Lower lobe of right lung (tissue), 2 donors: ENCODE results near the gene RIT1. TPM values are rescaled to one million over a fixed set of nuclear protein-coding genes. Genes with fewer than 3 reads are reported as not detected.
A peak's percentile ranks its signal among the peaks of the same experiment; 100 is the strongest.

ENCODE experiments used
- ATAC-seq, 2 donors: fragments of 200-7000 bp; cut with Tn5 transposase; one replicate each; pipeline ENCODE4 v1.9.1; 2020 to 2022; ENCODE audit warnings: mild to moderate bottlenecking in 2 of 2, moderate library complexity in 2 of 2
- DNase-seq: peaks from one replicate; pipeline ENCODE4 v3.0.0-alpha.2; 2020
- H3K27ac ChIP-seq: fragments of 200-600 bp; one replicate; pipeline ENCODE4 v1.8.0; 2022
- H3K27me3 ChIP-seq: fragments of 200-600 bp; one replicate; pipeline ENCODE4 v1.8.0; 2022; ENCODE audit warnings: low read depth
- H3K36me3 ChIP-seq: fragments of 200-600 bp; one replicate; pipeline ENCODE4 v1.8.0; 2022; ENCODE audit warnings: mild to moderate bottlenecking
- H3K4me1 ChIP-seq: fragments of 200-600 bp; one replicate; pipeline ENCODE4 v1.8.0; 2022
- H3K4me3 ChIP-seq: fragments of 200-600 bp; one replicate; pipeline ENCODE4 v1.8.0; 2022; ENCODE audit warnings: mild to moderate bottlenecking
- H3K9me3 ChIP-seq: fragments of 200-600 bp; one replicate; pipeline ENCODE4 v1.8.0; 2022
- intact Hi-C: fragments of 100-400 bp; cut with DNase I; formaldehyde crosslinking; loops from one replicate; pipeline ENCODE4 v1.11.0; 2022
- total RNA-seq: library from RNA; stranded (reverse); fragmentation: NEBNext Ultra II Directional; extraction: Animal tissue kit (Norgen Biotek cat#: 25700); gene quantifications from one replicate; pipeline ENCODE4 v1.2.1, GENCODE V29; 2021
- TF ChIP-seq, protein P1 (sequence below): fragments of 200-600 bp; IDR thresholded peaks from one replicate; pipeline ENCODE4 v1.8.0; 2022; ENCODE audit warnings: antibody characterized with exemption, mild to moderate bottlenecking
- donor health status: DM: no; HTN: yes; CAD: no; lungs with severe emphysema.

RIT1 gene
- total RNA-seq, 1 donor from 2014 or later, result 56.4 TPM

DNA sequence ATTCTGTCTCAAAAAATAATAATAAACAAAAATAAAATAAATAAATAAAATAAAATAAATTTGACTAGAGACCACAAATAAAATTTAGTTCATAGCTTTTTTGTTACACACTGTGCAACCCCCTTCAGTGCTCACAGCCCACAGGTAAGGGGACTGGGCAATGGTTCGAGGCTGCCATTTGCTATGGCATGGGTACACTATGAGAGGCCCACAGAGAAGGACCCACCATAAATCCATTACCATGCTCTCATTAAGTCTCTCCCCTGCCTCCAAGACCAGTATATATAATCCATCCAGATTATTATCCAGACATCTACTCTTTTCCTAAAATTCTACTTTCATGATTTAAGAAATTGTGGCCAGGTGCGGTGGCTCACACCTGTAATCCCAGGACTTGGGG lies 8.7 kb upstream of the RIT1 start:
- no peaks in the 10 kb centered on the region for H3K9me3 ChIP-seq
- no peak overlapping the region for H3K4me3 ChIP-seq
- DNase-seq, result no peak
- no peak overlapping the region for H3K27ac ChIP-seq
- TF ChIP-seq, protein P1, sequence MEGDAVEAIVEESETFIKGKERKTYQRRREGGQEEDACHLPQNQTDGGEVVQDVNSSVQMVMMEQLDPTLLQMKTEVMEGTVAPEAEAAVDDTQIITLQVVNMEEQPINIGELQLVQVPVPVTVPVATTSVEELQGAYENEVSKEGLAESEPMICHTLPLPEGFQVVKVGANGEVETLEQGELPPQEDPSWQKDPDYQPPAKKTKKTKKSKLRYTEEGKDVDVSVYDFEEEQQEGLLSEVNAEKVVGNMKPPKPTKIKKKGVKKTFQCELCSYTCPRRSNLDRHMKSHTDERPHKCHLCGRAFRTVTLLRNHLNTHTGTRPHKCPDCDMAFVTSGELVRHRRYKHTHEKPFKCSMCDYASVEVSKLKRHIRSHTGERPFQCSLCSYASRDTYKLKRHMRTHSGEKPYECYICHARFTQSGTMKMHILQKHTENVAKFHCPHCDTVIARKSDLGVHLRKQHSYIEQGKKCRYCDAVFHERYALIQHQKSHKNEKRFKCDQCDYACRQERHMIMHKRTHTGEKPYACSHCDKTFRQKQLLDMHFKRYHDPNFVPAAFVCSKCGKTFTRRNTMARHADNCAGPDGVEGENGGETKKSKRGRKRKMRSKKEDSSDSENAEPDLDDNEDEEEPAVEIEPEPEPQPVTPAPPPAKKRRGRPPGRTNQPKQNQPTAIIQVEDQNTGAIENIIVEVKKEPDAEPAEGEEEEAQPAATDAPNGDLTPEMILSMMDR, result no peak
- H3K27me3 ChIP-seq, result no peaks in the 10 kb centered on the region
- peaks cover 100% of the 10 kb centered on the region for H3K36me3 ChIP-seq
- intact Hi-C loops, result no loop called here
- no peak for ATAC-seq
- no peaks in the 10 kb centered on the region for H3K4me1 ChIP-seq

DNA sequence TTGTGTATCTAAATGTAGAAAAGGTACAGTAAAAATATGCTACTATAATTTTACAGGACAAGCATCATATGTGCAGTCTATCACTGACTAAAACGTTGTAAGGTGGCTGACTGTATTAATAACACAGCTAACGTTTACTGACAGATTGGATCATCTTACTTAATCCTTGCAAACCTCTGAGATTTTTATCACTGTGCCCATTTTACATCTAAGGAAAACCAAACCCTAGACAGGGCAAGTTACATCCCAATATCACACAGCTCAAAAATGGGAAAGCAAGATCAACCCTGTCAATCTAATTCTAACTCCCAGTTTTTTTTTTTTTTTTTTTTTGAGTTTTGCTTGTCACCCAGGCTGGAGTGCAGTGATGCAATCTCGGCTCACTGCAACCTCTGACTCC lies 7.5 kb upstream of the RIT1 start:
- TF ChIP-seq, protein P1, result no peak
- no peaks in the 10 kb centered on the region for H3K9me3 ChIP-seq
- ATAC-seq (no peak), DNase-seq (no peak)
- H3K36me3 ChIP-seq, result peaks cover 100% of the 10 kb centered on the region
- no peaks in the 10 kb centered on the region for H3K4me1 ChIP-seq
- intact Hi-C loops, result no loop called here
- no peak overlapping the region for H3K4me3 ChIP-seq
- no peak overlapping the region for H3K27ac ChIP-seq
- no peaks in the 10 kb centered on the region for H3K27me3 ChIP-seq

- Histone ChIP-seq H3K9me3 (no peaks in the 10 kb centered on the region), H3K4me1 (peaks cover 22% of the 10 kb centered on the region), H3K27ac (no peak overlapping the region), H3K27me3 (no peaks in the 10 kb centered on the region), H3K36me3 (peaks cover 77% of the 10 kb centered on the region), H3K4me3 (no peak overlapping the region)
- TF ChIP-seq, protein P1, result no peak
- intact Hi-C loops, result no loop called here
- ATAC-seq (no peak), DNase-seq (no peak)
Observed at GRCh38 chr1:155913969-155914757, 3.0 kb upstream of the RIT1 start.

DNA sequence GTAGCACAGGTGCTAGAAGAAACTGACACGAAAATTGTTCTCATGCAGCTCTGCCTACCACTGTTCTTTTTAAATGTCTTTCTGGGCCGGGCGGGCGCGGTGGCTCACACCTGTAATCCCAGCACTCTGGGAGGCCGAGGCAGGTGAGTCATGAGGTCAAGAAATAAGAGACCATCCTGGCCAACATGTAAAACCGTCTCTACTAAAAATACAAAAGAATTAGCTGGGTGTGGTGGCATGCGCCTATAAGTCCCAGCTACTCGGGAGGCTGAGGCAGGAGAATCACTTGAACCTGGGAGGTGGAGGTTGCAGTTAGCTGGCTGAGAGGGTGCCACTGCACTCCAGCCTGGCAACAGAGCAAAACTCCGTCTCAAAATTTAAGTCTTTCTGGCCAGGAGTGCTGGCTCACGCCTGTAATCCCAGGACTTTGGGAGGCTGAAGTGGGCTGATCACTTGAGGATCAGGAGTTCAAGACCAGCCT lies 947 bp upstream of the RIT1 start:
- ATAC-seq, result peak in 1 of 2 donors; percentile 4

GRCh38 chr1:155910621-155911121 lies 478 bp downstream of the RIT1 start:
- TF ChIP-seq, protein P1, result no peak
- Histone ChIP-seq H3K4me3 (peak overlapping the region; percentile 74), H3K27ac (peak overlapping the region; percentile 76), H3K36me3 (peaks cover 77% of the 10 kb centered on the region), H3K27me3 (no peaks in the 10 kb centered on the region), H3K4me1 (peaks cover 26% of the 10 kb centered on the region), H3K9me3 (no peaks in the 10 kb centered on the region)
- ATAC-seq (peak; percentile 64 to 70), DNase-seq (no peak)
- intact Hi-C loops, result no loop called here

More for the DNA sequence above, 947 bp upstream of the RIT1 start:
- no peaks in the 10 kb centered on the region for H3K27me3 ChIP-seq
- intact Hi-C loops, result no loop called here
- no peaks in the 10 kb centered on the region for H3K9me3 ChIP-seq
- TF ChIP-seq, protein P1, result no peak
- peaks cover 26% of the 10 kb centered on the region for H3K4me1 ChIP-seq
- H3K27ac ChIP-seq, result peak overlapping the region; percentile 76
- peaks cover 77% of the 10 kb centered on the region for H3K36me3 ChIP-seq
- no peak overlapping the region for H3K4me3 ChIP-seq
- no peak for DNase-seq
